ENCODE results near the gene RNF214. TPM values are rescaled to one million over a fixed set of nuclear protein-coding genes. Genes with fewer than 3 reads are reported as not detected.

The RNF214 gene
- total RNA-seq, 1 donor from 2014 or later: 28.9 TPM

- Histone ChIP-seq H3K4me3 (no peak overlapping the region), H3K36me3 (peaks cover 64% of the 10 kb centered on the region), H3K4me1 (peaks cover 13% of the 10 kb centered on the region), H3K9me3 (no peaks in the 10 kb centered on the region), H3K27me3 (ENCODE audit: low read depth) (no peaks in the 10 kb centered on the region), H3K27ac (no peak overlapping the region)
- intact Hi-C loops (cut with DNase I): no loop called here
- ATAC-seq (no peak), DNase-seq (peak; percentile 43)
- TF ChIP-seq CTCF (IDR thresholded peaks at IDR 0.05): no peak
Measured at GRCh38 chr11:117195258-117195657, 37.2 kb upstream of the RNF214 start.

GRCh38 chr11:117195761-117196160 lies 36.7 kb upstream of the RNF214 start:
- Histone ChIP-seq H3K27me3 (ENCODE audit: low read depth) (no peaks in the 10 kb centered on the region), H3K27ac (no peak overlapping the region), H3K9me3 (no peaks in the 10 kb centered on the region), H3K4me3 (no peak overlapping the region), H3K36me3 (peaks cover 60% of the 10 kb centered on the region), H3K4me1 (peaks cover 13% of the 10 kb centered on the region)
- DNase-seq (peak; percentile 43), ATAC-seq (no peak)
- TF ChIP-seq CTCF (IDR thresholded peaks at IDR 0.05): no peak
- intact Hi-C loops (cut with DNase I): no loop called here

GRCh38 chr11:117197006-117197405 lies 35.5 kb upstream of the RNF214 start:
- no peak for TF ChIP-seq CTCF (IDR thresholded peaks at IDR 0.05)
- no peak overlapping the region for H3K27ac ChIP-seq
- DNase-seq: peak; percentile 16
- H3K4me1 ChIP-seq: peaks cover 24% of the 10 kb centered on the region
- no peak for ATAC-seq
- peaks cover 53% of the 10 kb centered on the region for H3K36me3 ChIP-seq
- H3K27me3 ChIP-seq (ENCODE audit: low read depth): no peaks in the 10 kb centered on the region
- no peak overlapping the region for H3K4me3 ChIP-seq
- intact Hi-C loops (cut with DNase I): no loop called here
- H3K9me3 ChIP-seq: no peaks in the 10 kb centered on the region

- intact Hi-C loops (cut with DNase I): no loop called here
- peak; percentile 47 for DNase-seq
Measured at GRCh38 chr11:117197516-117198456, 34.7 kb upstream of the RNF214 start.

GRCh38 chr11:117198613-117199012 lies 33.9 kb upstream of the RNF214 start:
- intact Hi-C loops (cut with DNase I): no loop called here
- Histone ChIP-seq H3K4me1 (peaks cover 24% of the 10 kb centered on the region), H3K4me3 (peak overlapping the region; percentile 38), H3K27me3 (ENCODE audit: low read depth) (no peaks in the 10 kb centered on the region), H3K27ac (peak overlapping the region; percentile 77), H3K36me3 (peaks cover 49% of the 10 kb centered on the region), H3K9me3 (no peaks in the 10 kb centered on the region)
- TF ChIP-seq CTCF (IDR thresholded peaks at IDR 0.05): no peak
- DNase-seq (peak; percentile 20), ATAC-seq (no peak)

More at GRCh38 chr11:117197516-117198456, 34.7 kb upstream of the RNF214 start:
- peaks cover 24% of the 10 kb centered on the region for H3K4me1 ChIP-seq
- ATAC-seq: peak; percentile 2 to 9
- no peaks in the 10 kb centered on the region for H3K27me3 ChIP-seq (ENCODE audit: low read depth)
- TF ChIP-seq CTCF (IDR thresholded peaks at IDR 0.05): peak; percentile 39
- no peak overlapping the region for H3K4me3 ChIP-seq
- H3K36me3 ChIP-seq: peaks cover 50% of the 10 kb centered on the region
- no peaks in the 10 kb centered on the region for H3K9me3 ChIP-seq
- peak overlapping the region; percentile 77 for H3K27ac ChIP-seq

Measured in lower lobe of right lung (tissue), 2 donors.